ENCODE measurements around the gene ZNF587B. TPM values are rescaled to one million over a fixed set of nuclear protein-coding genes. Genes with fewer than 3 reads are reported as not detected.
A peak's percentile ranks its signal among the peaks of the same experiment; 100 is the strongest.
"Not testable (repeated sequence)": the region's sequence is repeated elsewhere in the genome, so short reads cannot be mapped to it uniquely, and the experiment has no call there.

The ZNF587B gene
- total RNA-seq, 1 experiment from 2014 or later = 14.1 TPM

DNA sequence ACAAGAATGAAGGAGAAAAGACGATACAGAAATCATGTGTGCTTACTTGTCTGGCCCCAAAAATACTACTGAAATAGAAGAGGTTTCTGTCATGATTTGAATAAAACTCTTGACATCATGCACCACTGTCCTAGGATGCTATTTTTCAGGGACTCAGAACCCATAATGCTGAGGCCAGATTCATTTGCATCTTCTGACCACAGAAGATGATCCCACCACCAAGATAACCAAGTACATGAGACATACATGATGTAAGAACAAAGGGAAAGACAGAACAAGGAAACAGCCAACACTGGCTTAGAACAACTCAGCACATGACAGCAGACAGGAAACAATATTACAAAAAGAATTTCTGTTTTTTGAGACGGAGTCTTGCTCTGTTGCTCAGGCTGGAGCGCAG is 17.9 kb upstream of the ZNF587B start:
- H3K4me3 ChIP-seq (replicated peaks in 1 of 2; ENCODE audit: low read depth in 1 of 2, low read length in 2 of 2) = no peak overlapping the region
- RAD21 ChIA-PET (ENCODE audit: low non-redundant PET in 1 of 2, low total read pairs in 2 of 2, uncharacterized antibody in 2 of 2, unreplicated experiment in 2 of 2) = no interaction called here
- no peaks in the 10 kb centered on the region for H3K9me2 ChIP-seq (ENCODE audit: insufficient read depth)
- peaks cover 11 to 27% of the 10 kb centered on the region in 2 experiments for H3K36me3 ChIP-seq (ENCODE audit: control insufficient read depth in 1 of 2, insufficient read depth in 2 of 2, low read length in 2 of 2)
- no peak overlapping the region for H3K9ac ChIP-seq (ENCODE audit: low read length)
- H4K20me1 ChIP-seq (ENCODE audit: insufficient read depth) = no peaks in the 10 kb centered on the region
- H3K79me2 ChIP-seq (ENCODE audit: insufficient read depth, low read length) = peaks cover 26% of the 10 kb centered on the region
- DNase-seq (ENCODE audit: low read depth, low spot score) = no peak
- H3K27ac ChIP-seq (ENCODE audit: low read depth, low read length) = no peak overlapping the region
- BruUV-seq (replicated peaks) = no TSS peak
- TF ChIP-seq CBX3 (IDR thresholded peaks at IDR 0.05; ENCODE audit: low read depth) (no peak), EGR1 (IDR thresholded peaks at IDR 0.05; ENCODE audit: low read depth) (no peak), FOSL1 (IDR thresholded peaks at IDR 0.05; ENCODE audit: low read depth) (no peak)
- TF ChIP-seq, protein P1, sequence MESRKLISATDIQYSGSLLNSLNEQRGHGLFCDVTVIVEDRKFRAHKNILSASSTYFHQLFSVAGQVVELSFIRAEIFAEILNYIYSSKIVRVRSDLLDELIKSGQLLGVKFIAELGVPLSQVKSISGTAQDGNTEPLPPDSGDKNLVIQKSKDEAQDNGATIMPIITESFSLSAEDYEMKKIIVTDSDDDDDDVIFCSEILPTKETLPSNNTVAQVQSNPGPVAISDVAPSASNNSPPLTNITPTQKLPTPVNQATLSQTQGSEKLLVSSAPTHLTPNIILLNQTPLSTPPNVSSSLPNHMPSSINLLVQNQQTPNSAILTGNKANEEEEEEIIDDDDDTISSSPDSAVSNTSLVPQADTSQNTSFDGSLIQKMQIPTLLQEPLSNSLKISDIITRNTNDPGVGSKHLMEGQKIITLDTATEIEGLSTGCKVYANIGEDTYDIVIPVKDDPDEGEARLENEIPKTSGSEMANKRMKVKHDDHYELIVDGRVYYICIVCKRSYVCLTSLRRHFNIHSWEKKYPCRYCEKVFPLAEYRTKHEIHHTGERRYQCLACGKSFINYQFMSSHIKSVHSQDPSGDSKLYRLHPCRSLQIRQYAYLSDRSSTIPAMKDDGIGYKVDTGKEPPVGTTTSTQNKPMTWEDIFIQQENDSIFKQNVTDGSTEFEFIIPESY (IDR thresholded peaks at IDR 0.05; ENCODE audit: extremely low read depth, insufficient replicate concordance, low read length) = no peak
- H3K4me1 ChIP-seq (ENCODE audit: control insufficient read depth in 1 of 2, insufficient read depth in 2 of 2, low read length in 2 of 2) = peaks cover 0 to 12% of the 10 kb centered on the region in 2 experiments; a peak in 1 of 4 replicates
- H3K9me3 ChIP-seq (ENCODE audit: control insufficient read depth in 1 of 2, insufficient read depth in 1 of 2, low read depth in 1 of 2, low read length in 2 of 2) = no peaks in the 10 kb centered on the region
- H3K4me2 ChIP-seq (ENCODE audit: low read length) = no peak overlapping the region
- no peak for ATAC-seq
- intact Hi-C loops (cut with micrococcal nuclease) = no loop called here
- CTCF ChIA-PET = no interaction called here
- H2AFZ ChIP-seq (ENCODE audit: low read depth, low read length, poor library complexity, severe bottlenecking) = no peak overlapping the region
- H3K27me3 ChIP-seq (ENCODE audit: insufficient read depth, low read length) = no peaks in the 10 kb centered on the region
- POLR2A ChIA-PET = no interaction called here

DNA sequence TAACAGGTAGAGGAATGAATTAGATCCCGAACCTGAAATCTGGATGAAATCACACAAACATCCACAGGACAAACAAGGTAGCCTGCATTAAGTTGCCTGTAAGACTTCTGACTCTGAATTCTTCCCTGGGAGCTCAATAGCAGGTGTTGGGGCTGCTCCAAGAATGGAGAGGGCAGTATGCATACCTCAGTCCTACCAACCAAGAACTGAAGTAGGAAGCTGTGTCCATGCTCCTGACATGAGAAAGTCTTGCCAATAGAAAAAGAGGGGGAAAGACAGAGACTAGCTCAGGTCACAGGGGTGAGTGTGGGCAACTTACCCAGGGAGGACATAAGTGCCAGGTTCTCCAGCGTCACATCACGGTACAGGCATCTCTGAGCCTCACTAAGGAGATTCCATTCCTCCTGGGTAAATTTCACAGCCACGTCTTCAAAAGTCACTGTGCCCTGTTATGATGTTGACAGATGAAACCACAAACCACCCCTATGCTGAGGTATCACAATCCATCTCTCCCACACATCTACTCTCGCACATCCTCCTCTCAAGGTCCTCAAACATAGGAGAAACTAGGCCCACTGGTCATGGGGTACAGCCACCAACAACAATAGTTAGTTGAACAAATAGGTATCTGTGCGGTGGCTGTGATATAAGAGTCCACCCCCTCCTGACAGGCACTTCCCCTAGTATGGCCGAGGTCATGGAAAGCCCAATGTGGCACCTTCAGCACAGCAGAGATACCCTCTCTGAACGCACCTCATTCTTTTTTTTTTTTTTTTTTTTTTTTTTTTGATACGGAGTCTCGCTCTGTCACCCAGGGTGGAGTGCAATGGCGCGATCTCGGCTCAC is 16.9 kb upstream of the ZNF587B start:
- H3K9ac ChIP-seq (ENCODE audit: low read length); DNase-seq (ENCODE audit: low read depth, low spot score); H3K27me3 ChIP-seq (ENCODE audit: insufficient read depth, low read length); RAD21 ChIA-PET (ENCODE audit: low non-redundant PET in 1 of 2, low total read pairs in 2 of 2, uncharacterized antibody in 2 of 2, unreplicated experiment in 2 of 2); H3K27ac ChIP-seq (ENCODE audit: low read depth, low read length); H3K9me3 ChIP-seq (ENCODE audit: control insufficient read depth in 1 of 2, insufficient read depth in 1 of 2, low read depth in 1 of 2, low read length in 2 of 2); H3K9me2 ChIP-seq (ENCODE audit: insufficient read depth); H2AFZ ChIP-seq (ENCODE audit: low read depth, low read length, poor library complexity, severe bottlenecking); ATAC-seq; BruUV-seq (replicated peaks); intact Hi-C loops (cut with micrococcal nuclease); H4K20me1 ChIP-seq (ENCODE audit: insufficient read depth); CTCF ChIA-PET: not testable (repeated sequence)
- Histone ChIP-seq H3K36me3 (ENCODE audit: control insufficient read depth in 1 of 2, insufficient read depth in 2 of 2, low read length in 2 of 2) (peaks cover 3 to 20% of the 10 kb centered on the region in 2 experiments), H3K4me3 (replicated peaks in 1 of 2; ENCODE audit: low read depth in 1 of 2, low read length in 2 of 2) (peak overlapping the region; percentile 97; a peak in 3 of 4 replicates), H3K4me2 (ENCODE audit: low read length) (peak overlapping the region; percentile 81), H3K4me1 (ENCODE audit: control insufficient read depth in 1 of 2, insufficient read depth in 2 of 2, low read length in 2 of 2) (peaks cover 0 to 12% of the 10 kb centered on the region in 2 experiments; a peak in 1 of 4 replicates), H3K79me2 (ENCODE audit: insufficient read depth, low read length) (peaks cover 26% of the 10 kb centered on the region)
- POLR2A ChIA-PET = interaction anchor here (1.5 kb wide), 1 partner anchor 44 kb away, joined by 3 read pairs; the partner anchor contains the start of gene ZNF586
